GM21825 (cell line): ENCODE results near the gene PTAFR.
A peak's percentile ranks its signal among the peaks of the same experiment; 100 is the strongest.
"Not testable (repeated sequence)": the region's sequence is repeated elsewhere in the genome, so short reads cannot be mapped to it uniquely, and the experiment has no call there.

ENCODE experiments used
- ATAC-seq: cut with Tn5 transposase; IDR thresholded peaks from one replicate; pipeline ENCODE4 v1.9.1; 2021; ENCODE audit warnings: mild to moderate bottlenecking, moderate library complexity; ENCODE audit not compliant: unreplicated experiment

The PTAFR gene

DNA sequence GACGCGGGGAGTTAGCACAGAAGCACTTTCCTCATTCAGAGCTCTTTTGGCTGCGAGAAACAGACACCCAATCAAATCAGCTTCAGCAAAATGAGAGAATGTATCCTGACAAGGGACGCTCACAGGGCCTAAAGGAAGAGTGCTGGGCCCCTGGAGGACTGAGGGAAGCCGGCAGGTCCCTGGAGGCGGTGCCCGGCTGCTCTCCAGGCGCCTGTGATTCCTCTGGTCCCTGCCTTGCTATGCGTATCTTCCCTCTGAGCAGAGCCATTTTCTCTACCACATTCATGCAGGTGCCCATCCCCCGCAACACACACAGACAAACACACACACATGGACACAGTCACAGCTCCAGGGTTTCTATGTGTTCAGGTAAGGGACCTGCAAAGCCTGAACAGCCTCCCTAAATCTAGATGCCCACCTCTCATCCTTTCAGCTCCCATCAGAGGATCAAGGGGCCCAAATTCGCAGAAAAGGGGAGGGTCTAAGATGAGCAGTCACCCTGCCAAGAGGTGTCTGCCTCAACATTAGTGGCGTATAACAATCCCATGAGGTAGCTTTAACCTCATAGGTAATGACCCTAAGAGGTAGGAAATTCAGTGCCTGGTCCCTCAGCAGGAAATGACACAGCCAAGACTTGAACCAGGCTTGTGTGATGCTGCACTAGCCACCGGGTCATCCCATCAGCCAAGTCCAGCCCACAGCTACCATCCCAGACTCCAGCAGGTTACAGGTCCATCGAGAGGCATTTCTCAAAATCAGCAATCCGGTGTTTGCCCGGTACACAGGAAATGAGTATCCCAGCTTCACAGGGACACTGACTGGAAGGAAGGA is 29.0 kb downstream of the PTAFR start:
- peak; percentile 11 for ATAC-seq

DNA sequence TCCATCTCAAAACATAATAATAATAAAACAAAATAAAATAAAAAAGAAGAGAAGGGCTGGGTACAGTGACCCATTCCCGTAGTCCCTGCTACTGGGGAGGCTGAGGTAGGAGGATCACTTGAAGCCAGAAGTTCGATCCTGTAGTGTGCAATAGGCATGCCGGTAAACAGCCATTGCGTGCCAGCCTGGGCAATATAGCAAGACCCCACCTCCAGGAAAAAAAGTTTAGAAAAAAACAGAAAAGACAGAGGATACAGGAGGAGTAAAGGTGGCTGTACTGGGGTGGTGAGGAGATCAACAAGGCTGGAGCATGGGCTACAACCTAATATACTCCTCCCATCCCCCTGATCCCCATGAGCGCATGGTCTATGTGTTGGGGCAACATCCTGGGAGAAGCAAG is 30.8 kb downstream of the PTAFR start:
- no peak for ATAC-seq

DNA sequence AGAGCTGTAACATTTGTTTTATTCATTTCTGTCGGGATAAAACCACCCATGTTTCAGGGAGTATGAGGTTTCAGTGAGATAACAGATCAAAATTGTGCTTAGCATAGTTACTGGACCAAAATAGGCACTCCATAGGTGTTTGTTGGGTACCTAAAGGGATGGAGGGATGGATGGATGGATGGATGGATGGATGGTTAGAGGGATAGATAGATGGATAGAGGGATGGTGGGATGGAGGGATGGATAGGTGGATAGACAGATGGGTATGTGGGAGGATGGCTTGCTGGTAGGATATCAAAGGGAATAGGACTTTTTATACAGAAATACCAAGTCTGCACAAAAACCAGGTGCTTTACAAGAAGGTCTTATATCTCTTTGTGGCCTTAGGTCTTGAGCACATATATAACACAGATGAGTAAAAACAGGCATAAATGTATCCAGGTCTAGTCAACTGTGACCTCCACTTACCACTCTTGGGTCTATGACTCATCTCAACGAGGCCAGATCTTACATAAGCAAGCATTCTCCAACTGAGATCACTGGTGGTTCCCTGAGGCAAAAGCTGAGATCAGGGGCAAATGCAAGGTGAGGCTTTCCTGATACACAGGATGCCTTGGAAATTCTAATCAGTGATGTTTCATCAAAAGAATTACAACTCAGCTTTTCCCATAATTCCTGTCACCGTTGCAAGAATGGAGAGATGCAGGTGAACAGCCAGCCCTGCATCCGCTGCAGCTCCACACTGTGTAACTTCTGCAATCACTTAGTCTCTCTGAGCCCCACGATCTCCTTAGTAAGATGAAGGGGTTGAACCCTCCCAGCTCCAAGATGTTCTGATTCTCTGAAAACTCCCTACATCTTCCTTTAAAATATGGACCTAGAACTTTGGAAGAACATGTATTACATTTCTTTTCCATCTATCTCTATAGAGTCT is 32.0 kb downstream of the PTAFR start:
- ATAC-seq, result peak; percentile 66

DNA sequence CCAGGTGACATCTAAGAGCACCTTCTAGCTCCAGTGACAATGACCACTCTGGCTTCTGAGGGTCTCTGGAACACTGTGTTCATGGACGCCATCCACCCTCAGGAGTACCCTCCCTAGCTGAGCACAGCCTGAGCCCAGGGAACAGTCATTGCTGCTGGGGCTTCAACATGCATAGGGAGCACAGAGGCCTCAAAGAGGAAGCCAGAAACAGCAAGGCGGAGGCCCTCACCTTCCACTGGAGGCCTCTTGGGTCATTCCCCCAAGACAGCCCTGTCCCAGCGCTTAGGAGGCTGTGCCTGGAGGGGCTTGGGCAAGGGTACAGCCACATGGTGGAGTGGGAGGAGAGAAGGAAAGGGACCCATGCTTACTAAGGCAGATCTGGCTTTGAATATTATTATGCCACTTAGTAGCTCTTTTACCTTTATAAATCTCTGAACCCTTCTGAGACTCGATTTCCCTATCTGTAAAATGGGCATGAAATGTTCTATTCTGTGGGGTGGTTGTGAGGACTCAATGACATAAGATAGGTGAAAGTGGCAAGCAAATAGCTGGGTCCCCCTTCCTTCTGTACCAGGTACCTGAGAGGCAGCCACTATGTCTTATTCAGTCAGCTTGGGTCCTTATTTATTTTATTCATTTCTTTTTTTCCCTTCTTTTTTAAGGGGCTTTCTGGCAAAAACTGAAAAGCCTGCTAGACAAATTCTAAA is 32.8 kb downstream of the PTAFR start:
- ATAC-seq, result no peak

DNA sequence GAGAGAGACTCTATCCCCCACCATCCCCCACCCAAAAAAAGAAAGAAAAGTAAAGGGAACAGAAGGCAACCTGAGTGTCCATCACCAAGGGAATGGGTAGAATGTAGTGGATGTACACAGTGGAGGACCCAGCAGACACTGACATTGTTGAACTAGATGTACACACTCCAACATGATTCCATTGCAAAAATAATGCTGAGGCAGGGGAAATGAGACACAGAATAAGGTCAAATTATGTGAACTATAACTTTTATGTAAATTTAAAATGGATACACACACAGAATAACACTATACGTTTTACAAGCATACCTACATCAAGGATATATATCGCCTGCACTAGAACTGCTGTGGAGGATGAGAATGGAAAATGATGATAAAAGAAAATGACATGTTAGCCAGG is 34.8 kb downstream of the PTAFR start:
- ATAC-seq, result no peak

DNA sequence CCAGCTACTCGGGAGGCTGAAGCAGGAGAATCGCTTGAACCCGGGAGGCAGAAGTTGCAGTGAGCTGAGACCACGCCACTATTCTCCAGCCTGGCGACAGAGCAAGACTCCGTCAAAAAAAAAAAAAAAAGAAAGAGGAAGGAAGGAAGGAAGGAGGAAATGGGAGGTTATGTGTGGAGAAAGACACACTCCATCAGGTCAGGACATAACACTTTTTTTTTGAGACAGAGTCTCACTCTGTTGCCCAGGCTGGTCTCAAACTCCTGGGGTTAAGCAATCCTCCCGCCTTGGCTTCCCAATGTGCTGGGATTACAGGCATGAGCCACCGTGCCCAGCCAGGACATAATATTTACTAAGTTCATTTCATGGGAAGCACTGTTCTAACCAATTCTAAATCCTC is 36.6 kb downstream of the PTAFR start:
- not testable (repeated sequence) for ATAC-seq

DNA sequence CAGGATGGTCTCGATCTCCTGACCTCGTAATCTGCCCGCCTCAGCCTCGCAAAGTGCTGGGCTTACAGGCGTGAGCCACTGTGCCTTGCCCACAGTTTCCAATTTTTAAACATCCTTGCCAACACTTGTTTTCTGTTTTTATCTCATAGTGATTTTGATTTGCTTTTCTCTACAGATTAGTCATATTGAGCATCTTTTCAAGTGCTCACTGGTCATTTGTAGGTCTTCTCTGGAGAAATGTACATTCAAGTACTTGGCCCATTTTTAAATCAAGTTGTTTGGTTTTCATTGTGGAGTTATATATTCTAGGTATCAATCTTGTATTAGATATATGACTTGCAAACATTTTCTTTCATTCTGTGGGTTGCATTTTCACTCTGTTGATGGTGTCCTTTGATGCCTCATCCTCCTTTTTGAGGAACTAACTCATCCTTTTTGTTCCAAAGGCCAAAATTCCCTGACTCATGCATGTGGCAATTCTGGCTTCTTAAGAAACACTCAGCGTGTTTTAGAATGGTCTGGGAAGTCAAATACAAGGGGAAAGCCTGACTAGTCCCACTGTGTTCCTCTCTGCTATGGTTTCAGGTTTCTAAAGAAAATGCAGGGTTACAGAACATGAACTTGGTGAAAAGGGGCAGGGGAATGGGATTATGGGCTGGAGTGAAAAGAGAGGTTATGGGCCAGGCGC is 37.3 kb downstream of the PTAFR start:
- no peak for ATAC-seq

DNA sequence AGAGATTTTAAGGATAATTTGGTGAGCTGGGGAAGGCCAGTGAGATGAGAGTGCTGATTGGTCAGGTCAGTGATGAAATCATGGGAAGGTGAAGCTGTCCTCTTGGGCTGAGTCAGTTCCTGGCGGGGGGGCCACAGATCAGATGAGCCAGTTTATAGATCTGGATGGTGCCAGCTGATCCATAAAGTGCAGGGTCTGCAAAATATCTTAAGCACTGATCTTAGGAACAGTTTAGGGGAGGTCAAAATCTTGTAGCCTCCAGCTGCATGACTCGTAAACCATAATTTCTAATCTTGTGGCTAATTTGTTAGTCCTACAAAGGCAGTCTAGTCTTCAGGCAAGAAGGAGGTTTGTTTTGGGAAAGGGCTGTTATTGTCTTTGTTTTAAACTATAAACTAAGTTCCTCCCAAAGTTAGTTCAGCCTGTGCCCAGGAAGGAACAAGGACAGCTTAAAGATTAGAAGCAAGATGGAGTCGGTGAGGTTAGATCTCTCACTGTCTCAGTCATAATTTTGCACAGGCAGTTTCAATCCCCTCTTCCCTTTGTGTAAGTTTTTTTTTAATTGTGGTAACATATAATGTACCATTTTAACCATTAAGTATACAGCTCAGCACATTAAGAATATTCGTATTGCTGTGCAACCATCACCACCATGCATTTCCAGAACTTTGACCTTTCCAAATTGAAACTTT is 39.4 kb downstream of the PTAFR start:
- no peak for ATAC-seq

DNA sequence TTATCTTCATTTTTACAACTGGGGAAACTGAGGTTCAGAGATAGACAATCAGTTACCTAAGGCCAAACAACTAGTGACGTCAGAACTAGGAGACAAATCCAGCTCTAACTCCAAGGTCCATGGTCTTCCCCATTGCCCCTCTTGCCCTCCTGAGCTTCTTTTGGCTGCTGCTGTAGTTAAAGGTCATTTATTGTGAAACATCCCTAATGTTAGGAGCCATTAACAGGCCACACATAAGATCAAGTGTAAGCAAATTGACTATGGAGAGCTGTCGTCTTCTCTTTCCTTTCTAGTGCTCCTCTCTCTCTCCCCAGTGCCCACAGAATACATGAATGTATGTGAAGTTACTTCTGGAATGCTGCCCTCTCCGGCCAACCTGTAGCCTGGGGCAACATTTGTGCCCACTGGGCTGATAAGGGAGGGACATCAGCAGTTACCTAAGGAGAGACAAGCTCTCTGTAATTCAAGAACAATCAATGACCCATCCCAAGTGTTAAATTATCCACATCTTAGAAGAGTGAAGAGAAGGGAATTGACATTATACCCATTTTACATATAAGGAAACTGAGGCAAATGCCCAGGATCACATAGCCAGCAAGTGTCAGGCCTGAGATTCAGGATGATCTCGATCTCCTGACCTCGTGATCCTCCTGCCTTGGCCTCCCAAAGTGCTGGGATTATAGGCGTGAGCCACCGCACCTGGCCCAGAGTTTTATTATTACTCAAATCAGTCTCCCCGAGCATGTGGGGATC is 40.1 kb downstream of the PTAFR start:
- no peak for ATAC-seq

DNA sequence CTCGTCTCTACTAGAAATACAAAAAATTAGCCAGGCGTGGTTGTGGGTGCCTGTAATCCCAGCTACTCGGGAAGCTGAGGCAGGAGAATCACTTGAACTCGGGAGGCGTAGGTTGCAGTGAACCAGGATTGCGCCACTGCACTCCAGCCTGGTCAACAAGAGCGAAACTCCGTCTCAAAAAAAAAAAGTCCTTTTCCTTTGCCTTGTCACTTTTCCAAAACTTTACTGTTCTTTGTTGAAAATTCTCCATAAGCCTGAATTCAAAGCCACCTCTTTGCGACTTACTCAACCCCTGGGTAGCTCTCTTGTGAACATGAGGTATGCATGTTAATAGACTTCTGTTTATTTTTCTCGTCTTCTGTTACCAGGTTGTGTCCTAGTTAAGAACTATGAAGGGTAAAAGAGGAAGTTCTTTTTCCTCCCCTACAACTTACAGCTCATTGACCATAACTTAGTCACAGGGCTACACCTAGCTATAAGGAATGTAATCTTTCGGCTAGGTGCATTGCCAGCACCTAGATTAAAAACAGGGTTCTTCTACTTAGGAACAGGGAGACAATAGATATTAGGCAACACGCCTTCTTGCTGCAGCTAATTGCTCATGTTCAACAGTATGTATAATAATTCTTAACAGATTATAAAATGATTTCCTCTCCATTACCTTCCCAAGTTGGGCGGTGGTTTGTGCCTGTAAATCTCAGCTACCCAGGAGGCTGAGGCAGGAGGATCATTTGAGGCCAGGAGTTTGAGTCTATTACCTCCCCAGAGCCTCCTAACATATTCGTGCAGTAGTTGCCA is 40.9 kb downstream of the PTAFR start:
- no peak for ATAC-seq

DNA sequence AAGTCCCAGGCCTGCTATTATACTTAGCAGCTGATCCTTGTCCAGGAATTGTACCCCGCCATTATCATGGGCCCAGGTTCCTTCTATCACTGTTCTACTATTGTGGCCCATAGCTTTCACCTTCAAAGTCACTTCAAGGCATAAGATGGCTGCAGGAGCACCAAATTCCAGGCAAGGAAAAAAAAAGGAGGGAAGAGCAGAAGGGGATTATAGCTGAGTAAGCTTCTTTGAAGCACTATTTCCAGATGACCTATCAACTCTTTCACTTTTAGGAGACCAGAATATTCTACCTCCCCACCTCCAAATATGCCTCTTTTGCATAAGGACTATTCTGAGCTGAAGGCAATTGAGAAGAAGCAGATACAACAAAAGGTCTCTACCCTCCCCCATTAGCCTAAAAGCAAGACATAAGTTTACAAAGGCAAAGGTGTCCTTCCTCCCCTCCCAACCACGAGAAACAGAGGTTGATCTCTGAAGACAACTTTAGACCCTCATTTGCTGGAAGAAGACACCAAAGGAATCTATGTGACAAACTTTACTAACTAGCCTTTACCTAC is 41.8 kb downstream of the PTAFR start:
- ATAC-seq, result no peak

DNA sequence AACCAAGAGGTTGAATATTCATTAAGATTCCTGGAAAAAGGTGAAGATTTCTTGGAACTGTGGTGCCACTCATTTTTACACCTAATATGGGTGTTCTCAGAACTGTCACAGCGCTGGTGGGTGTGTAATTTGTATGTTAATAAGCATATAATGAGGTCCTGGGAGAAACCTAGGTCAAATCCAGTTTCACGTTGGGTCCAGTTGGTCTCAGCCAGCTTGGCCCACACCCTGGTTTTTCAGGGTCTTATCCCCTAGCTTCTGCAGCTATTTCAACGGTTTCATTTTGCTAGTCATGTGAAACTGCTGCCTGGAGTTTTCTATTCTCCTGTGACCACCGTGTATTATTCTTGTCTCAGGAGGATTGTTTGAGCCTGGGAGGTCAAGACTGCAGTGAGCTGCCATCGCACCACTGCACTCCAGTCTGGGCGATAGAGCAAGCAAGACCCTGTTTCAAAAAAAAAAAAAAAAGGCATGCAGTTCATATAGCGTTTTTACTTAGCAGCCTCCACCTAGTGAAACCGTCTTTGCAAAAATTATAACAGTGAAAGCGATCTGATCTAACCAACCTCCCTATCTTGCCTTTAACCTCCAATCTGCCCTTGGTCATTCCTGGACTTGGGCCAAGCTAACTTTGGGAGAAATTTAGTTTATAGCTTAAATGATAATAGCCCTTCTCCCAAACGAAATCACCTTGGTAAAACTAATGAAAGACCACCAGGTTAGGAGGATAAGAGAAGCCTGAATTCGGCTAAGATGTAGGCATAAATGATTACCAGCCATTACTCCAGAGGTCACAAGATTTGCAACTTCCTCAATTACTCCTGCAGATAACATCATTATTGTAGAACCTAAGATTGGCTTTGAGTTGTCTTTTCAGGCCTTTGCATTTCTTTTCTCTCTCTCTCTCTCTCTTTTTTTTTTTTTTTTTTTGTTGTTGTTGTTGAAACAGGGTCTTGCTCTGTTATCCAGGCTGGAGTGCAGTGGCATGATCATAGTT is 44.0 kb downstream of the PTAFR start:
- no peak for ATAC-seq

DNA sequence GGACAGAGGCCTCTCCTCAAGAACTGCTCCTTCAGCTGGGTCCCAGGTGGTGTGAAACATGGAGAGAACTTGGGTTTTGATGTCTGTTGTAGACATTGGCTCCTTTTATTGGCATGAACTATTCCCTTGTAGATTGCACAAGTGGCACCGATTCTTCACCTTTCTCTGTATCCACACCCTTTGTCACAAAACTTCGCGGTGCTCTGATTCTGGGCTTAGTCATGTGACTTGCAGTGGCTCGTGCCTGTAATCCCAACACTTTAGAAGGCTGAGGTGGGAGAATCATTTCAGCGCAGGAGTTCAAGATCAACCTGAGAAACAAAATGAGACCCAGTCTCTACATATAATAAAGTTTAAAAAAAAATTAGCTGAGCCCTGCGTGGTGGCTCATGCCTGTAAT is 45.6 kb downstream of the PTAFR start:
- no peak for ATAC-seq

DNA sequence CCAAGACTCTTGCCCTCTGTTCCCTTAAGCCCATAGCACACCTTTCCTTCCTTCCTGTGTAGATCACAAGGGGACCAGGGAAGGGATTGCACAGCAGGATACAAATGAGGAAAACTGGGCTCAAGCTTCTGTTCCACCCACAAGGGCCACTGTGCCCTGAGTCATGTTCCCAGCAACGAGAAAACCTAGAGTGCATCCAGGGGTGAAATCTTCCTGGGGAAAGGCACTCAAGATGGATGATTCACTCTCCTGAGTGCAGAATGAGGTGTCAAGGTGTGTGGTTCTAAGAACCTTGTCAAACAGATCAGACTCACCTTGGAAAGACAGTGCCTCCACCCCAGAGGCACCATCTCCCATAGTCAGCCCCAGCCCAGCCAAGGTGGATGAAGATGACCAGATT is 47.3 kb downstream of the PTAFR start:
- ATAC-seq, result no peak

DNA sequence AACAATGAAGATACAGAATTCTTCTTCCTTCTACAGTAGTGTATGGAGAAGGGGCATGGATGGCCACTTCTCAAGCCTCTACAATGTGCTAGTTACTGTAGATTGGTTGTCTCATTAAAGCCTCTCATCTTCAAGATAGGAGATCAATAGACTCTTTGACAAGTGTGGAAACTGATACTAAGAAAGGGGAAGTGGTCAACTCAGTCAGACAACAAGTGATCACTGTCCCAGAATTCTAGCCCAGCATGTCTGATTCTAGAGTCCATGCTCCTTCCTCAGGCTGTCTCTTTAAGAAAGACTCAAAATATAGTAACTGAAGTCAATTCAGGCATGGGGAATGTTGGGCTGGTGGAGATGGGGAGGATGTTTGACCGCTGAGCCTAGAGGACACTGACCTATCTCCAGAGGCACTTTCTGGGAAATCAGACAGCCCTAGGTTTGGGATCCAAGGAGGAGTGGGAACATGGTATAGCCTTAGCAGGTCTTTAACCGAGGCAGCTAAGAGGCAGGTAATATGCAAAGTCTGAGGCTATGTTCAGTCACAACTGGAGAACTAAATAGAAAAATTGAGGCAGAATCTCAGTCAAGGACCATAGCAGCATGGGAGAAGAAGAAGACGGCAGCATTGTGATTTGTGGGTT is 48.8 kb downstream of the PTAFR start:
- ATAC-seq, result peak; percentile 74

DNA sequence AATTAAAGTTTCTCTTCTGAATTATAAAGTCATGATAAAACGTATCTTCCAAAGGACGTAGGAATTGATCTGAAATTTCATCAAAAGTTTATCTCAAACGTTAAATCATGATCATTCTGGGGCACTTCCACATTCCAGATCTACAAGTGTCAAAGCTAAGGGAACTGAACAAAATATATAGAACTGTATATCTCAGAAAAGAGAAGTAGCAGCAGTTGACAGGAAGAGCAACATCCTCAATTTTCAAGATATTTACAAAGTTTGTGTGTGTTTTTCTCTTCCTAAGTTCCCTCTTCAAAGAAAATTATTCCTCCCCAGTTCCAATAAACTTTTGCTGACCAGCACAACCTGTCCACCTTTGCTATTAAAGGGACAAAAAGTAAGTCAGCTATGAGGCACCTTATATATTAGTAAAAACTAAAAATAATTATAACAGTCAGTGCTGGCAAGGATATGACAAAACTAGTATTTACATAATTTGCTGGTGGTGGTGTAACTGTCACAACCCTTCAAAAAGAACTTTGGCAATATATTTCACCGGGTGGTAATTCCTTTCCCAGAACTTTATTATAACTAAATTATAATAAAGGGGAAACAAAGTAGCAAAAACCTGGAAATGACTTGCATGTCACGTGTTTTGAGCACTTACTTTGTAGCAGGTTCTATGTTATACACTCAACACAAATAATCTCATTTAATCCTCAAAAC is 49.6 kb downstream of the PTAFR start:
- ATAC-seq, result no peak
